HS-5 (cell line): ENCODE measurements around the gene KCTD17.

Experiments used
- DNase-seq: peaks from one replicate; pipeline ENCODE4 v3.0.0-alpha.2; 2012; ENCODE audit warnings: low read depth

KCTD17 gene

DNA sequence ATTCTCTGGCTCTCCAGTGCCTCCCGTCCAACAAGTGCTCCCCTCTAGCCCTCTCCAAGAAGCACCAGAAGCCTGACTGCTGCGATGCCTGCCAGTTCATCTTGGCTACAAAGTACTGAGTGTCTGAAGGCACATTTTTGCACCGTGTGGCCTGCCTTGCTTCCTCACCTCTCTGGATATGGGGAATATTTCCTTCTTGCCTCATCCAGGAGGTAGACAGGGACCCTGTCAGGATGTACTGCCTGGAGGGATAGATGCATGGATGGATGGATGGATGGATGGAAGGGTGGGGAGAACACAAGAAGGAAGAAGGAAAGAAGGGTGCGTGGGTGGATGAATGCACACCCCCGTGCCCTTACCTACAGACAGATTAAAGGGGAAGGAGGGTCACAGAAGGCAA is 27.6 kb downstream of the KCTD17 start:
- DNase-seq = no peak

GRCh38 chr22:37079668-37080171 is 28.2 kb downstream of the KCTD17 start:
- no peak for DNase-seq

DNA sequence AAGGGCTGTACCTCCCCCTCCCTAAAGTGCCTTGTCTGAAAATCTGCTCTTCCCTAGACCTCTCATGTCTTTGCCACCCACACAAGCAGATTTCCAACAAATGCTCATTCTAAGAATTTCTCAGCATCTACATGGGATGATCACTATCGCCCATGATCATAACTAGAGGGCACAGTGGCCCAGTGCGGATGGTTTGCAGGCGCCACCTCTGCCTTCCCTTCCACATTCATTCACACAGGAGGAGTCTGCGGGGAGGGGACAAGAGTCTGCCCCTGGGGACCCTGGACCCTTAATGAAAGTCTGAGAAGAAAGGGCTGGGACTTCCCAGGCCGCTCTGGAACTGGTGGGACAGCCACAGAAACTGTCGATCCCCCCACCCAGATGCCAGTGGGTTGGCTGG is 28.9 kb downstream of the KCTD17 start:
- no peak for DNase-seq

- DNase-seq = no peak
These were observed 29.3 kb downstream of the KCTD17 start for GRCh38 chr22:37080838-37081237.

- no peak for DNase-seq
These were observed 30.8 kb downstream of the KCTD17 start for GRCh38 chr22:37082251-37082873.

GRCh38 chr22:37083914-37084313 is 32.4 kb downstream of the KCTD17 start:
- DNase-seq = no peak

DNA sequence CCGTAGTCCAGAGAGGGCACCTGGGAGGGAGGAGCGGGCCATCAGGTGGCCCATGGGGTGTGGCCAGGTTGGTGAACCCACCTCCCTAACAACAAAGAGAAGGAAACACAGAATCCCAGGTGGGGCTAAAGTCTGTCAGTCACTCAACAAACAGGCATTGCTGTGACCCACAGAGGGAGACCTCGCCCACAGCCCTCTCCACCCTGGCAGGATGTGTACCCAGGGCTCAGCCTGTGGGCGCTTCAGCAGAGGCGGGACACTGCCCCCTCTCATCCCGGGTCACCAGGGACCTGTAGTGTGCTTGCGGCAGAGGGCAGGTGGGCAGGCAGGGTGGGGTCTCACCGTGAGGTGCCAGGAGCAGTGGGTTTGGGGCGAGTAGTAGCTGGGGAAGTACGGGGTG is 32.8 kb downstream of the KCTD17 start:
- DNase-seq = no peak

DNA sequence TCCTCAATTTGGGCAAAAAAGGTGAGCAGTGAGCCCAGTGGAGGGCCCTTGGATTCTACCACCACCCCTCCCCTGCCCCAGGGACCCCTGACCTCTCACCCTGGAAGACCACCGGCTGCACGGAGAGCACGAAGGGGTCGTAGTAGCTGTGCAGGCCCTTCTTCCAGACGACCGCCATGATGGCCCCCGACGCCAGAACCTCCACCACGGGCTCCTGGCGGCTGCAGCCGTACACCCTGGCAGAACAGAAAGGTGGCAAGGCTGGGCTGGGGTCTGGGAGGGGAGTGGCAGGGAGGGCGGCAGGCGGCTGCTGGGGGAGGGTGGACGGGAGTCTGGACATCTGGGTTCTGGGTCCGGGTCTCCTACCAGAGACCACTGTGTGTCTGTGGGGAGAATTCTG is 34.6 kb downstream of the KCTD17 start:
- no peak for DNase-seq

- DNase-seq = no peak
These were observed 36.6 kb downstream of the KCTD17 start for GRCh38 chr22:37088108-37088605.

- no peak for DNase-seq
These were observed 37.3 kb downstream of the KCTD17 start for GRCh38 chr22:37088750-37089408.

GRCh38 chr22:37089434-37089833 is 37.9 kb downstream of the KCTD17 start:
- no peak for DNase-seq

GRCh38 chr22:37090920-37091695 is 39.6 kb downstream of the KCTD17 start:
- DNase-seq = no peak

- no peak for DNase-seq
These were observed 40.5 kb downstream of the KCTD17 start for GRCh38 chr22:37091994-37092393.

- no peak for DNase-seq
These were observed 41.5 kb downstream of the KCTD17 start for GRCh38 chr22:37092997-37093396.

- no peak for DNase-seq
These were observed 42.7 kb downstream of the KCTD17 start for GRCh38 chr22:37094239-37094638.

DNA sequence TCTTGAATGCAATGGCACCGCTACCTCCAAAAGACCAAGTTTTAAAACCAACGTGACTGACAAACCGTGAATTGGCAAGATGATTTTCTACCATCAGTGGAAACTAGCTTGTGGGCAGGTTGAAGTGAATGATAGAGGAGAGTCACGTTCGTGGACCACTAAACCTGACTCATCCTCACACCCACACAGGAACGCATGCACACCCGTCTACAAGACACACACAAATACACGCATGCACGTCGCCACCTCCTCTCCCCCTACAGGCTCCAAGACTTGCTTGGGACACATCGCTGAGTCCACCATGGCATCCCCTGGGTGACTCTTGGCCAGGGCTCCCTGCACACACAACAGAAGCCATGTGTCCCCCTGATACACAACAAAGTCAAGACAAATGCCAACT is 43.6 kb downstream of the KCTD17 start:
- no peak for DNase-seq

- no peak for DNase-seq
These were observed 45.8 kb downstream of the KCTD17 start for GRCh38 chr22:37097346-37097745.

GRCh38 chr22:37098976-37099591 is 47.5 kb downstream of the KCTD17 start:
- no peak for DNase-seq

- DNase-seq = no peak
These were observed 49.1 kb downstream of the KCTD17 start for GRCh38 chr22:37100589-37101127.

- DNase-seq = no peak
These were observed 49.9 kb downstream of the KCTD17 start for GRCh38 chr22:37101311-37102066.

GRCh38 chr22:37103151-37103550 is 51.6 kb downstream of the KCTD17 start:
- DNase-seq = no peak
